A172 (cell line): ENCODE data around the gene TUB. TPM values are rescaled to one million over a fixed set of nuclear protein-coding genes. Genes with fewer than 3 reads are reported as not detected.

ENCODE experiments used
- DNase-seq: peaks from one replicate; pipeline ENCODE4 v3.0.0-alpha.2; 2015; ENCODE audit warnings: low spot score
- total RNA-seq: library from RNA; depleted of rRNA; stranded (reverse); fragments of >200 nt; shearing (Covaris generic); gene quantifications from 2 replicates; pipeline ENCODE4 v1.2.3, GENCODE V29; 2014

The TUB gene
- total RNA-seq, 1 experiment from 2014 or later: 6.0 TPM

- no peak for DNase-seq
Measured at GRCh38 chr11:8045839-8046238, 35.2 kb upstream of the TUB start.

- no peak for DNase-seq
Measured at GRCh38 chr11:8047382-8047781, 33.6 kb upstream of the TUB start.

- no peak for DNase-seq
Measured at GRCh38 chr11:8049084-8049483, 31.9 kb upstream of the TUB start.

- no peak for DNase-seq
Measured at GRCh38 chr11:8055091-8055835, 25.7 kb upstream of the TUB start.

GRCh38 chr11:8055836-8056526 is 25.0 kb upstream of the TUB start:
- no peak for DNase-seq

- DNase-seq: no peak
Measured at GRCh38 chr11:8056810-8057463, 24.1 kb upstream of the TUB start.

GRCh38 chr11:8058216-8058615 is 22.8 kb upstream of the TUB start:
- no peak for DNase-seq

- no peak for DNase-seq
Measured at GRCh38 chr11:8059030-8059429, 22.0 kb upstream of the TUB start.

- no peak for DNase-seq
Measured at GRCh38 chr11:8059571-8060011, 21.4 kb upstream of the TUB start.

GRCh38 chr11:8060146-8060719 is 20.8 kb upstream of the TUB start:
- DNase-seq: no peak

- no peak for DNase-seq
Measured at GRCh38 chr11:8060801-8061554, 20.0 kb upstream of the TUB start.

GRCh38 chr11:8061555-8062428 is 19.2 kb upstream of the TUB start:
- DNase-seq: no peak

GRCh38 chr11:8062781-8063257 is 18.2 kb upstream of the TUB start:
- DNase-seq: no peak

- no peak for DNase-seq
Measured at GRCh38 chr11:8063324-8063723, 17.7 kb upstream of the TUB start.

GRCh38 chr11:8065031-8065430 is 16.0 kb upstream of the TUB start:
- DNase-seq: no peak

- no peak for DNase-seq
Measured at GRCh38 chr11:8066036-8066910, 14.7 kb upstream of the TUB start.

- DNase-seq: no peak
Measured at GRCh38 chr11:8066911-8067455, 14.0 kb upstream of the TUB start.

GRCh38 chr11:8067567-8067928 is 13.5 kb upstream of the TUB start:
- DNase-seq: no peak

- no peak for DNase-seq
Measured at GRCh38 chr11:8067929-8068575, 13.0 kb upstream of the TUB start.
